HepG2 (cell line): ENCODE results near the gene TLCD1. TPM values are rescaled to one million over a fixed set of nuclear protein-coding genes. Genes with fewer than 3 reads are reported as not detected.
A peak's percentile ranks its signal among the peaks of the same experiment; 100 is the strongest.

Experiments used
- ARID2 ChIP-seq: sonication (generic); formaldehyde crosslinking; IDR thresholded peaks from 2 replicates; pipeline ENCODE4 v1.8.1; 2022; ENCODE audit warnings: mild to moderate bottlenecking, missing genetic modification reagents, borderline replicate concordance
- ESRRA ChIP-seq: sonication (generic); formaldehyde crosslinking; IDR thresholded peaks from 2 replicates; pipeline ENCODE4 v1.5.1; 2020; ENCODE audit warnings: mild to moderate bottlenecking, low read depth, missing genetic modification reagents
- MEIS2 ChIP-seq: sonication (generic); formaldehyde crosslinking; IDR thresholded peaks from 2 replicates; pipeline ENCODE4 v1.9.0; 2021; ENCODE audit warnings: mild to moderate bottlenecking, missing genetic modification reagents
- POGZ ChIP-seq: sonication (generic); formaldehyde crosslinking; IDR thresholded peaks from 2 replicates; pipeline ENCODE4 v1.4.0; 2020; ENCODE audit warnings: mild to moderate bottlenecking, missing genetic modification reagents
- POLR2G ChIP-seq: fragments of 200-400 bp; formaldehyde crosslinking; IDR thresholded peaks from 2 replicates; pipeline ENCODE4 v1.6.1; 2018; ENCODE audit warnings: mild to moderate bottlenecking, low read depth, low read length, moderate library complexity
- SCMH1 ChIP-seq: sonication (generic); formaldehyde crosslinking; IDR thresholded peaks from 2 replicates; pipeline ENCODE4 v1.9.0; 2021; ENCODE audit warnings: missing genetic modification reagents, mild to moderate bottlenecking, borderline replicate concordance
- TAF15 ChIP-seq: fragments of 200-400 bp; formaldehyde crosslinking; IDR thresholded peaks from one replicate; pipeline ENCODE4 v1.6.1; 2018; ENCODE audit warnings: mild to moderate bottlenecking, low read depth, low read length; ENCODE audit not compliant: poor library complexity, severe bottlenecking
- TSC22D2 ChIP-seq: sonication (generic); formaldehyde crosslinking; IDR thresholded peaks from 2 replicates; pipeline ENCODE4 v1.5.1; 2020; ENCODE audit warnings: missing genetic modification reagents, mild to moderate bottlenecking, borderline replicate concordance
- ZKSCAN8 ChIP-seq: IDR thresholded peaks from 2 replicates; pipeline ENCODE4 v1.6.1; 2016; ENCODE audit warnings: borderline replicate concordance, missing genetic modification reagents, missing compliant biosample characterization
- ZNF567 ChIP-seq: sonication (generic); formaldehyde crosslinking; IDR thresholded peaks from 2 replicates; pipeline ENCODE4 v1.8.1; 2023; ENCODE audit warnings: mild to moderate bottlenecking, missing genetic modification reagents, borderline replicate concordance
- polyA plus RNA-seq, 8 experiments: library from polyadenylated mRNA; depleted of rRNA in 3 of 8; stranded (reverse) in 7 of 8; unstranded in 1 of 8; fragments of >200 nt; fragmentation: Illumina TruSeq in 4 of 8; extraction: Trizol in 4 of 8; gene quantifications; 2 replicates each; pipeline versions ENCODE4 v1.2.1 to v1.2.3, GENCODE V29; 2011 to 2016; ENCODE audit warnings: low read depth in 4 of 8, missing spikeins in 1 of 8, mixed read lengths in 1 of 8; ENCODE audit not compliant: insufficient read depth in 1 of 8
- total RNA-seq, 5 experiments: library from RNA; depleted of rRNA; stranded (reverse); fragments of >200 nt; fragmentation: Illumina TruSeq; extraction: Trizol; gene quantifications; 2 replicates each; pipeline ENCODE4 v1.2.3, GENCODE V29; 2016; ENCODE audit warnings: low read depth in 1 of 5
- TF ChIP-seq, protein P1 (sequence below): IDR thresholded peaks from 2 replicates; pipeline ENCODE4 v1.6.1; 2016; ENCODE audit warnings: low read depth, control low read depth
- TF ChIP-seq, protein P2 (sequence below): sonication (generic); formaldehyde crosslinking; IDR thresholded peaks from 2 replicates; pipeline ENCODE4 v1.9.0; 2021; ENCODE audit warnings: mild to moderate bottlenecking, missing genetic modification reagents
- TF ChIP-seq, protein P3 (sequence below): sonication (generic); formaldehyde crosslinking; IDR thresholded peaks from 2 replicates; pipeline ENCODE4 v1.4.0; 2020; ENCODE audit warnings: missing genetic modification reagents; ENCODE audit errors: not compliant biosample characterization
- TF ChIP-seq, protein P4 (sequence below): sonication (generic); formaldehyde crosslinking; IDR thresholded peaks from 2 replicates; pipeline ENCODE4 v1.4.0; 2020; ENCODE audit warnings: missing genetic modification reagents, borderline replicate concordance

The TLCD1 gene
- total and polyA plus RNA-seq, 2 of the 13 experiments (the other 11 are each of a cell fraction or from before 2014, with no cell fraction given) = 14.9 to 19.6 TPM

DNA sequence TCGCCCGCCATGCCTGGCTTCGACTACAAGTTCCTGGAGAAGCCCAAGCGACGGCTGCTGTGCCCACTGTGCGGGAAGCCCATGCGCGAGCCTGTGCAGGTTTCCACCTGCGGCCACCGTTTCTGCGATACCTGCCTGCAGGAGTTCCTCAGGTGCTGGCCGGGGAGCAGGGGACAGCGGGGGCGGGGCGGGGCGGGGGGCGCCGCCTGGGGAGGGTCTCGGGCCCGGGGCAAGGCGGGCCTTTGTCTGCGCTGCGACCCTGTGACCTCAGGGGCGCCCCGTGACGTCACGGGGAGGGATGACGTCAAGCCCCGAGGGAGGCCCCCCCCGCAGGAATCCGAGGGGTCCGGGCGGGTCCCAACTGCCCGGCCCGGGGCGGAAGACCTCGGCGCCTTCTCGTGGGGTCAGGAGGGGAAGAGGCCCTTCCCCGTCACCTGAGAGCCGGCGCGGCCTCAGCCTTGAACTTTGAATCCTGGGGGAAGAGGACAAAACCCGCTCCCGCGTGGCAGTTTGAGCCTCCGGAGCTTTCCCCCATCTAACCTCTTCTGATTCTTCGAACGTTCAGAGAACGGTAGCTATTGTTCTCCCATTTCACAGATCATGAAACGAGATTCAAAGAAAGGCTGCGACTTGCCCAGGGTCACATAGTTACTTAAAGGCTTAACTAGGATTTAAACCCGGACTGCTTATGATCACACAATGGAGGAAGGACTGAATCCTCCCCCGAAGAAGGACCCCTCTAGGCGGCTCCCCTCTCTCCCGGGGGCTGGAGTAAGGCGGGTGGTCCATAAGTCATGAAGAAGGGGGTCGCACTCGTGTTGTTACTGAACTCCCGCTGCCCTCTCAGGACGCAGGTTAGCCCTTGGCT, 18.3 kb upstream of the TLCD1 start (continued):
- TF ChIP-seq, protein P1, sequence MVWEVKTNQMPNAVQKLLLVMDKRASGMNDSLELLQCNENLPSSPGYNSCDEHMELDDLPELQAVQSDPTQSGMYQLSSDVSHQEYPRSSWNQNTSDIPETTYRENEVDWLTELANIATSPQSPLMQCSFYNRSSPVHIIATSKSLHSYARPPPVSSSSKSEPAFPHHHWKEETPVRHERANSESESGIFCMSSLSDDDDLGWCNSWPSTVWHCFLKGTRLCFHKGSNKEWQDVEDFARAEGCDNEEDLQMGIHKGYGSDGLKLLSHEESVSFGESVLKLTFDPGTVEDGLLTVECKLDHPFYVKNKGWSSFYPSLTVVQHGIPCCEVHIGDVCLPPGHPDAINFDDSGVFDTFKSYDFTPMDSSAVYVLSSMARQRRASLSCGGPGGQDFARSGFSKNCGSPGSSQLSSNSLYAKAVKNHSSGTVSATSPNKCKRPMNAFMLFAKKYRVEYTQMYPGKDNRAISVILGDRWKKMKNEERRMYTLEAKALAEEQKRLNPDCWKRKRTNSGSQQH (CRISPR knock-in tag) = no peak
- TF ChIP-seq ZKSCAN8 (CRISPR knock-in tag) = no peak; the same call in 1 of the 2 replicates
- TF ChIP-seq MEIS2 (CRISPR knock-in tag) = no peak
- 0 out of 2 replicates have a peak, but pooled peaks have one; percentile 14 for TF ChIP-seq ESRRA (CRISPR knock-in tag)
- TF ChIP-seq ARID2 (CRISPR knock-in tag) = no peak
- TF ChIP-seq ZNF567 (CRISPR knock-in tag) = no peak
- TF ChIP-seq POLR2G = peak; percentile 82; the same call in 1 of the 2 replicates
- no peak for TF ChIP-seq POGZ (CRISPR knock-in tag)
- TF ChIP-seq, protein P2, sequence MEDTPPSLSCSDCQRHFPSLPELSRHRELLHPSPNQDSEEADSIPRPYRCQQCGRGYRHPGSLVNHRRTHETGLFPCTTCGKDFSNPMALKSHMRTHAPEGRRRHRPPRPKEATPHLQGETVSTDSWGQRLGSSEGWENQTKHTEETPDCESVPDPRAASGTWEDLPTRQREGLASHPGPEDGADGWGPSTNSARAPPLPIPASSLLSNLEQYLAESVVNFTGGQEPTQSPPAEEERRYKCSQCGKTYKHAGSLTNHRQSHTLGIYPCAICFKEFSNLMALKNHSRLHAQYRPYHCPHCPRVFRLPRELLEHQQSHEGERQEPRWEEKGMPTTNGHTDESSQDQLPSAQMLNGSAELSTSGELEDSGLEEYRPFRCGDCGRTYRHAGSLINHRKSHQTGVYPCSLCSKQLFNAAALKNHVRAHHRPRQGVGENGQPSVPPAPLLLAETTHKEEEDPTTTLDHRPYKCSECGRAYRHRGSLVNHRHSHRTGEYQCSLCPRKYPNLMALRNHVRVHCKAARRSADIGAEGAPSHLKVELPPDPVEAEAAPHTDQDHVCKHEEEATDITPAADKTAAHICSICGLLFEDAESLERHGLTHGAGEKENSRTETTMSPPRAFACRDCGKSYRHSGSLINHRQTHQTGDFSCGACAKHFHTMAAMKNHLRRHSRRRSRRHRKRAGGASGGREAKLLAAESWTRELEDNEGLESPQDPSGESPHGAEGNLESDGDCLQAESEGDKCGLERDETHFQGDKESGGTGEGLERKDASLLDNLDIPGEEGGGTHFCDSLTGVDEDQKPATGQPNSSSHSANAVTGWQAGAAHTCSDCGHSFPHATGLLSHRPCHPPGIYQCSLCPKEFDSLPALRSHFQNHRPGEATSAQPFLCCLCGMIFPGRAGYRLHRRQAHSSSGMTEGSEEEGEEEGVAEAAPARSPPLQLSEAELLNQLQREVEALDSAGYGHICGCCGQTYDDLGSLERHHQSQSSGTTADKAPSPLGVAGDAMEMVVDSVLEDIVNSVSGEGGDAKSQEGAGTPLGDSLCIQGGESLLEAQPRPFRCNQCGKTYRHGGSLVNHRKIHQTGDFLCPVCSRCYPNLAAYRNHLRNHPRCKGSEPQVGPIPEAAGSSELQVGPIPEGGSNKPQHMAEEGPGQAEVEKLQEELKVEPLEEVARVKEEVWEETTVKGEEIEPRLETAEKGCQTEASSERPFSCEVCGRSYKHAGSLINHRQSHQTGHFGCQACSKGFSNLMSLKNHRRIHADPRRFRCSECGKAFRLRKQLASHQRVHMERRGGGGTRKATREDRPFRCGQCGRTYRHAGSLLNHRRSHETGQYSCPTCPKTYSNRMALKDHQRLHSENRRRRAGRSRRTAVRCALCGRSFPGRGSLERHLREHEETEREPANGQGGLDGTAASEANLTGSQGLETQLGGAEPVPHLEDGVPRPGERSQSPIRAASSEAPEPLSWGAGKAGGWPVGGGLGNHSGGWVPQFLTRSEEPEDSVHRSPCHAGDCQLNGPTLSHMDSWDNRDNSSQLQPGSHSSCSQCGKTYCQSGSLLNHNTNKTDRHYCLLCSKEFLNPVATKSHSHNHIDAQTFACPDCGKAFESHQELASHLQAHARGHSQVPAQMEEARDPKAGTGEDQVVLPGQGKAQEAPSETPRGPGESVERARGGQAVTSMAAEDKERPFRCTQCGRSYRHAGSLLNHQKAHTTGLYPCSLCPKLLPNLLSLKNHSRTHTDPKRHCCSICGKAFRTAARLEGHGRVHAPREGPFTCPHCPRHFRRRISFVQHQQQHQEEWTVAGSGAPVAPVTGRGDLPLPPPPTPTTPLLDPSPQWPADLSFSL (CRISPR knock-in tag) = no peak
- no peak for TF ChIP-seq SCMH1 (CRISPR knock-in tag)
- TF ChIP-seq TSC22D2 = no peak
- no peak for TF ChIP-seq TAF15
- TF ChIP-seq, protein P3, sequence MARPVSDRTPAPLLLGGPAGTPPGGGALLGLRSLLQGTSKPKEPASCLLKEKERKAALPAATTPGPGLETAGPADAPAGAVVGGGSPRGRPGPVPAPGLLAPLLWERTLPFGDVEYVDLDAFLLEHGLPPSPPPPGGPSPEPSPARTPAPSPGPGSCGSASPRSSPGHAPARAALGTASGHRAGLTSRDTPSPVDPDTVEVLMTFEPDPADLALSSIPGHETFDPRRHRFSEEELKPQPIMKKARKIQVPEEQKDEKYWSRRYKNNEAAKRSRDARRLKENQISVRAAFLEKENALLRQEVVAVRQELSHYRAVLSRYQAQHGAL (CRISPR knock-in tag) = no peak
- TF ChIP-seq, protein P4, sequence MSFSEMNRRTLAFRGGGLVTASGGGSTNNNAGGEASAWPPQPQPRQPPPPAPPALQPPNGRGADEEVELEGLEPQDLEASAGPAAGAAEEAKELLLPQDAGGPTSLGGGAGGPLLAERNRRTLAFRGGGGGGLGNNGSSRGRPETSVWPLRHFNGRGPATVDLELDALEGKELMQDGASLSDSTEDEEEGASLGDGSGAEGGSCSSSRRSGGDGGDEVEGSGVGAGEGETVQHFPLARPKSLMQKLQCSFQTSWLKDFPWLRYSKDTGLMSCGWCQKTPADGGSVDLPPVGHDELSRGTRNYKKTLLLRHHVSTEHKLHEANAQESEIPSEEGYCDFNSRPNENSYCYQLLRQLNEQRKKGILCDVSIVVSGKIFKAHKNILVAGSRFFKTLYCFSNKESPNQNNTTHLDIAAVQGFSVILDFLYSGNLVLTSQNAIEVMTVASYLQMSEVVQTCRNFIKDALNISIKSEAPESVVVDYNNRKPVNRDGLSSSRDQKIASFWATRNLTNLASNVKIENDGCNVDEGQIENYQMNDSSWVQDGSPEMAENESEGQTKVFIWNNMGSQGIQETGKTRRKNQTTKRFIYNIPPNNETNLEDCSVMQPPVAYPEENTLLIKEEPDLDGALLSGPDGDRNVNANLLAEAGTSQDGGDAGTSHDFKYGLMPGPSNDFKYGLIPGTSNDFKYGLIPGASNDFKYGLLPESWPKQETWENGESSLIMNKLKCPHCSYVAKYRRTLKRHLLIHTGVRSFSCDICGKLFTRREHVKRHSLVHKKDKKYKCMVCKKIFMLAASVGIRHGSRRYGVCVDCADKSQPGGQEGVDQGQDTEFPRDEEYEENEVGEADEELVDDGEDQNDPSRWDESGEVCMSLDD (CRISPR knock-in tag) = no peak
